Body of pancreas (tissue), 4 donors: ENCODE measurements around the gene COPS3. TPM values are rescaled to one million over a fixed set of nuclear protein-coding genes. Genes with fewer than 3 reads are reported as not detected.
A peak's percentile ranks its signal among the peaks of the same experiment; 100 is the strongest.

Source experiments
- ATAC-seq: fragments of 150-250 bp; one replicate; pipeline ENCODE4 v1.9.1; 2016
- DNase-seq, 4 donors: peaks; one replicate each; pipeline ENCODE4 v3.0.0-alpha.2; 2019
- H3K27ac ChIP-seq, 4 donors: fragments of 200-600 bp; sonication (generic); 1 replicate in 3 of 4; 2 replicates in 1 of 4; pipeline versions ENCODE4 v1.5.1 to v1.6.1; 2016 to 2019; ENCODE audit warnings: mild to moderate bottlenecking in 1 of 4, mixed read lengths in 1 of 4, moderate library complexity in 1 of 4
- H3K27me3 ChIP-seq, 2 donors: fragments of 200-600 bp; sonication (generic); one replicate each; pipeline ENCODE4 v1.6.0; 2016; ENCODE audit warnings: mild to moderate bottlenecking in 1 of 2
- H3K36me3 ChIP-seq, 2 donors: fragments of 200-600 bp; sonication (generic); replicated peaks in 1 of 2; 2 replicates each; pipeline ENCODE4 v1.5.1; 2016; ENCODE audit warnings: low read depth in 2 of 2; ENCODE audit not compliant: insufficient read depth in 1 of 2
- H3K4me1 ChIP-seq: fragments of 200-600 bp; sonication (generic); one replicate; pipeline ENCODE4 v1.6.0; 2016
- H3K4me3 ChIP-seq, 2 donors: fragments of 200-600 bp; sonication (generic); 1 replicate in 1 of 2; 2 replicates in 1 of 2; pipeline ENCODE4 v1.5.1; 2016 to 2019
- H3K9me3 ChIP-seq, 3 donors: fragments of 200-600 bp; sonication (generic); 1 replicate in 2 of 3; 2 replicates in 1 of 3; pipeline ENCODE4 v1.5.1; 2016
- CTCF ChIP-seq, 7 experiments: fragments of 450-650 bp in 4 of 7; fragments of 200-600 bp in 3 of 7; sonication (generic) in 3 of 7; IDR thresholded peaks; one replicate each; pipeline ENCODE4 v1.5.1; 2016 to 2019; ENCODE audit warnings: antibody characterized with exemption in 7 of 7
- POLR2A ChIP-seq, 3 donors: fragments of 450-650 bp; IDR thresholded peaks; one replicate each; pipeline ENCODE4 v1.6.1; 2016; ENCODE audit warnings: antibody characterized with exemption in 3 of 3, mild to moderate bottlenecking in 2 of 3
- WGBS, 2 donors: methylation state at CpG; one replicate each; pipeline ENCODE4 v1.1.5; 2017; 5-methylcytosine and 5-hydroxymethylcytosine counted together
- intact Hi-C: fragments of 100-400 bp; cut with DNase I; formaldehyde crosslinking; loops from one replicate; pipeline ENCODE4 v1.15.1; 2023
- total RNA-seq, 2 donors: library from RNA; depleted of rRNA; stranded (reverse); fragments of >200 nt; gene quantifications; one replicate each; pipeline ENCODE4 v1.1.0, GENCODE V29; 2016

COPS3 gene
- total RNA-seq, 2 donors from 2014 or later: 23.1 to 29.8 TPM

GRCh38 chr17:17320911-17321220 is 39.8 kb upstream of the COPS3 start:
- no peak for ATAC-seq
- intact Hi-C loops: no loop called here
- H3K9me3 ChIP-seq: no peaks in the 10 kb centered on the region
- no peaks in the 10 kb centered on the region for H3K4me1 ChIP-seq
- 81 to 83% methylated on average over 10 of the region's 10 CpGs for WGBS, 2 donors
- no peak overlapping the region for H3K4me3 ChIP-seq
- DNase-seq: no peak
- TF ChIP-seq CTCF (IDR thresholded peaks at IDR 0.05): no peak
- TF ChIP-seq POLR2A (IDR thresholded peaks at IDR 0.05): no peak
- H3K36me3 ChIP-seq: no peaks in the 10 kb centered on the region
- no peaks in the 10 kb centered on the region for H3K27me3 ChIP-seq
- no peak overlapping the region for H3K27ac ChIP-seq

- no peak for DNase-seq
Observed at GRCh38 chr17:17320188-17320910, 39.3 kb upstream of the COPS3 start.

GRCh38 chr17:17315142-17315821 is 34.2 kb upstream of the COPS3 start:
- ATAC-seq (no peak), DNase-seq (no peak)
- Histone ChIP-seq H3K36me3 (no peaks in the 10 kb centered on the region), H3K4me1 (peaks cover 6% of the 10 kb centered on the region), H3K27ac (no peak overlapping the region), H3K4me3 (no peak overlapping the region), H3K27me3 (no peaks in the 10 kb centered on the region), H3K9me3 (no peaks in the 10 kb centered on the region)
- intact Hi-C loops: no loop called here
- TF ChIP-seq POLR2A (IDR thresholded peaks at IDR 0.05) (no peak), CTCF (IDR thresholded peaks at IDR 0.05) (no peak)
- 81 to 87% methylated on average over 4 to 6 of the region's 6 CpGs for WGBS, 2 donors

More at GRCh38 chr17:17320188-17320910, 39.3 kb upstream of the COPS3 start:
- Histone ChIP-seq H3K9me3 (no peaks in the 10 kb centered on the region), H3K27me3 (no peaks in the 10 kb centered on the region), H3K4me1 (no peaks in the 10 kb centered on the region), H3K36me3 (no peaks in the 10 kb centered on the region), H3K4me3 (no peak overlapping the region), H3K27ac (no peak overlapping the region)
- ATAC-seq: peak; percentile 18
- intact Hi-C loops: no loop called here
- WGBS, 2 donors: 87 to 88% methylated on average over 16 of the region's 16 CpGs
- TF ChIP-seq CTCF (IDR thresholded peaks at IDR 0.05) (no peak), POLR2A (IDR thresholded peaks at IDR 0.05) (no peak)

GRCh38 chr17:17314501-17315071 is 33.5 kb upstream of the COPS3 start:
- Histone ChIP-seq H3K9me3 (no peaks in the 10 kb centered on the region), H3K4me3 (no peak overlapping the region), H3K4me1 (peaks cover 6% of the 10 kb centered on the region), H3K27ac (no peak overlapping the region), H3K36me3 (no peaks in the 10 kb centered on the region), H3K27me3 (no peaks in the 10 kb centered on the region)
- ATAC-seq: no peak
- intact Hi-C loops: loop anchor here (5.0 kb wide), 1 partner anchor 312 kb away; no protein-coding TSS in a partner anchor
- 66 to 72% methylated on average over 5 of the region's 5 CpGs for WGBS, 2 donors
- no peak for TF ChIP-seq POLR2A (IDR thresholded peaks at IDR 0.05)
- no peak for TF ChIP-seq CTCF (IDR thresholded peaks at IDR 0.05)
- DNase-seq: no peak
